PC-3 (cell line): Measurements from ENCODE around the gene NPC1. TPM values are rescaled to one million over a fixed set of nuclear protein-coding genes. Genes with fewer than 3 reads are reported as not detected.
A peak's percentile ranks its signal among the peaks of the same experiment; 100 is the strongest.

ENCODE experiments used
- ATAC-seq: fragments of 200-7000 bp; cut with Tn5 transposase; 2 replicates; pipeline ENCODE4 v1.9.1; 2020; ENCODE audit warnings: mild to moderate bottlenecking, moderate library complexity
- BruUV-seq: library from RNA; stranded (reverse); fragments of 400-500 nt; replicated peaks from 2 replicates; lab custom pipeline; 2021; lab: Mats Ljungman, UMichigan
- CTCF ChIA-PET: fragments of 300-600 bp; sonication (Branson Sonifier 250); formaldehyde crosslinking; loops from one replicate; lab custom pipeline; 2022; ENCODE audit warnings: antibody characterized with exemption; lab: Charles Lee
- POLR2A ChIA-PET: fragments of 300-600 bp; sonication (Branson Sonifier 250); formaldehyde crosslinking; loops from one replicate; lab custom pipeline; 2022; ENCODE audit warnings: antibody characterized with exemption; ENCODE audit not compliant: unreplicated experiment; lab: Charles Lee
- DNase-seq: peaks from one replicate; pipeline ENCODE4 v3.0.0-alpha.2; 2015
- H2AFZ ChIP-seq: fragments of 300-600 bp; sonication (generic); 2 replicates; pipeline ENCODE4 v1.6.0; 2016; ENCODE audit warnings: antibody characterized with exemption, low read length
- H3F3A ChIP-seq: fragments of 300-600 bp; sonication (generic); one replicate; pipeline ENCODE4 v1.6.0; 2017; ENCODE audit warnings: antibody characterized with exemption, low read length, control low read depth, mild to moderate bottlenecking; ENCODE audit not compliant: unreplicated experiment
- H3K27ac ChIP-seq: fragments of 300-600 bp; sonication (generic); 2 replicates; pipeline ENCODE4 v1.5.1; 2016; ENCODE audit warnings: mild to moderate bottlenecking, low read length
- H3K27me3 ChIP-seq: fragments of 300-600 bp; sonication (generic); 2 replicates; pipeline ENCODE4 v1.6.1; 2016; ENCODE audit warnings: low read length, mixed read lengths
- H3K36me3 ChIP-seq: fragments of 300-600 bp; sonication (generic); 2 replicates; pipeline ENCODE4 v1.6.1; 2016; ENCODE audit warnings: low read depth, mixed run types, low read length, mixed read lengths
- H3K4me1 ChIP-seq: fragments of 300-600 bp; sonication (generic); 2 replicates; pipeline ENCODE4 v1.5.1; 2016; ENCODE audit warnings: low read length; ENCODE audit not compliant: insufficient read depth
- H3K4me2 ChIP-seq: fragments of 300-600 bp; sonication (generic); 2 replicates; pipeline ENCODE4 v1.6.0; 2016; ENCODE audit warnings: low read length
- H3K4me3 ChIP-seq: fragments of 300-600 bp; sonication (generic); 2 replicates; pipeline ENCODE4 v1.5.1; 2016; ENCODE audit warnings: mild to moderate bottlenecking, low read length, mixed read lengths
- H3K79me2 ChIP-seq: fragments of 300-600 bp; sonication (generic); 2 replicates; pipeline ENCODE4 v1.6.1; 2017; ENCODE audit warnings: low read length, mixed read lengths
- H3K9ac ChIP-seq: fragments of 300-600 bp; sonication (generic); 2 replicates; pipeline ENCODE4 v1.6.0; 2016; ENCODE audit warnings: mild to moderate bottlenecking, low read length
- H3K9me2 ChIP-seq: fragments of 300-600 bp; sonication (generic); replicated peaks from 2 replicates; pipeline ENCODE4 v1.6.1; 2016; ENCODE audit warnings: mixed run types, low read length, mixed read lengths
- H3K9me3 ChIP-seq: fragments of 300-600 bp; sonication (generic); 2 replicates; pipeline ENCODE4 v1.6.1; 2016; ENCODE audit warnings: low read length, mixed read lengths
- H4K20me1 ChIP-seq: fragments of 300-600 bp; sonication (generic); 2 replicates; pipeline ENCODE4 v1.6.1; 2016; ENCODE audit warnings: low read length, mixed read lengths
- EZH2 ChIP-seq: fragments of 300-600 bp; sonication (generic); IDR thresholded peaks from one replicate; pipeline ENCODE4 v1.6.1; 2017; ENCODE audit warnings: antibody characterized with exemption, mild to moderate bottlenecking, low read length; ENCODE audit not compliant: unreplicated experiment
- EZH2phosphoT487 ChIP-seq: fragments of 300-600 bp; sonication (generic); IDR thresholded peaks from 2 replicates; pipeline ENCODE4 v1.6.1; 2018; ENCODE audit warnings: mild to moderate bottlenecking, antibody characterized with exemption, low read length, borderline replicate concordance
- intact Hi-C: fragments of 100-400 bp; cut with micrococcal nuclease; formaldehyde crosslinking; loops from 2 replicates; pipeline ENCODE4 v1.9.0; 2023
- total RNA-seq: library from RNA; depleted of rRNA; stranded (reverse); fragments of >200 nt; gene quantifications from 2 replicates; pipeline ENCODE4 v1.2.3, GENCODE V29; 2014
- TF ChIP-seq, protein P1 (sequence below): fragments of 300-600 bp; sonication (generic); conservative IDR thresholded peaks from 2 replicates; pipeline ENCODE4 v1.5.1; 2017; ENCODE audit warnings: antibody characterized with exemption, low read depth, mild to moderate bottlenecking, low read length

The NPC1 gene
- total RNA-seq, 1 experiment from 2014 or later = 85.5 TPM

DNA sequence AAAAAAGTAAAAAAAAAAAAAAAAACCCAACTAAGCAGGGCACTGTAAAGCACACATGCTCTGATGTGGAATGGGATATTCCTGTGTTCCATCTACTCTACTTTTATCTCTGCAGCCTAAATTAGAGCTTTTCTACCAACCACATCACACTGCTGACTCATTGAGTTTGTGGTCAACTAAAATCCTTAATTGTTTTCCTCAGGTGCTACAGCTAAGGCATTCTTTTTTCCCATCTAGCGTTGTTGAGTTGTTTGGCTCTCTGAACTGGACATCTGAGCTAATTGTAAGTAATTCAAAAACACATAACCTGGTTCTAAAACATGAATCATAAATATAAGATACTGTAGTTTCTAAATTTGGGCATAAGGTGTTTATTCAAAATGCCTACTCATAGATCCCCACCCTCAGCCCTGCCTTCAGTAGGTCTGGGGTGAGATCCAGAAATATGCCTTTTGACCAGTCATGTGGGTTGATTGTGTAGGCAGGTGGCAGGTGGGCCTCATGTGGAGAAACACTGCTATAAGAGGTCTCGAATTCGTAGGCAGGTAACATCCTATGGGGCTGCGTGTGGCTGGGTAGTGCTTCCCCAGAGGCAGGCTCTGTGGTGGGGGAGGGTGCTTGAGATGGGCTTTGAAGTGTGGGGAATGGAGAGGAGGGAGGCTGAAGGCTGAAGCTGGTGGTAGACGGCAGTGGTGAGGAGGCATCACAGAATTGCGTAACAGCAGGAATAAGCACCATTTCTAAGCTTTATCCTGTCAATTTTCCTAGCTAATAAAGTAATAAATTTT lies 49.2 kb upstream of the NPC1 start:
- BruUV-seq = no TSS peak
- peak; percentile 68 for DNase-seq
- ChIA-PET CTCF (interaction anchor here (0.7 kb wide), 1 partner anchor 84 kb away, joined by 4 read pairs; no protein-coding TSS in a partner anchor), POLR2A (interaction anchor here (0.7 kb wide), 1 partner anchor 8 kb away, joined by 9 read pairs; no protein-coding TSS in a partner anchor)
- H3K9me2 ChIP-seq = no peaks in the 10 kb centered on the region
- H3K27me3 ChIP-seq = no peaks in the 10 kb centered on the region
- no peak overlapping the region for H2AFZ ChIP-seq
- peak overlapping the region; percentile 18; the same call in 1 of the 2 replicates for H3K9ac ChIP-seq
- no peaks in the 10 kb centered on the region for H3K79me2 ChIP-seq
- ATAC-seq = peak; percentile 84
- H3K27ac ChIP-seq = peak overlapping the region; percentile 67
- H3K4me2 ChIP-seq = peak overlapping the region; percentile 59
- H3K4me3 ChIP-seq = no peak overlapping the region
- intact Hi-C loops = no loop called here
- no peaks in the 10 kb centered on the region for H4K20me1 ChIP-seq
- peaks cover 15% of the 10 kb centered on the region for H3K4me1 ChIP-seq
- TF ChIP-seq EZH2 (no peak), EZH2phosphoT487 (no peak)
- TF ChIP-seq, protein P1, sequence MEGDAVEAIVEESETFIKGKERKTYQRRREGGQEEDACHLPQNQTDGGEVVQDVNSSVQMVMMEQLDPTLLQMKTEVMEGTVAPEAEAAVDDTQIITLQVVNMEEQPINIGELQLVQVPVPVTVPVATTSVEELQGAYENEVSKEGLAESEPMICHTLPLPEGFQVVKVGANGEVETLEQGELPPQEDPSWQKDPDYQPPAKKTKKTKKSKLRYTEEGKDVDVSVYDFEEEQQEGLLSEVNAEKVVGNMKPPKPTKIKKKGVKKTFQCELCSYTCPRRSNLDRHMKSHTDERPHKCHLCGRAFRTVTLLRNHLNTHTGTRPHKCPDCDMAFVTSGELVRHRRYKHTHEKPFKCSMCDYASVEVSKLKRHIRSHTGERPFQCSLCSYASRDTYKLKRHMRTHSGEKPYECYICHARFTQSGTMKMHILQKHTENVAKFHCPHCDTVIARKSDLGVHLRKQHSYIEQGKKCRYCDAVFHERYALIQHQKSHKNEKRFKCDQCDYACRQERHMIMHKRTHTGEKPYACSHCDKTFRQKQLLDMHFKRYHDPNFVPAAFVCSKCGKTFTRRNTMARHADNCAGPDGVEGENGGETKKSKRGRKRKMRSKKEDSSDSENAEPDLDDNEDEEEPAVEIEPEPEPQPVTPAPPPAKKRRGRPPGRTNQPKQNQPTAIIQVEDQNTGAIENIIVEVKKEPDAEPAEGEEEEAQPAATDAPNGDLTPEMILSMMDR = no peak
- H3K9me3 ChIP-seq = no peaks in the 10 kb centered on the region
- H3F3A ChIP-seq = no peaks in the 10 kb centered on the region
- H3K36me3 ChIP-seq = no peaks in the 10 kb centered on the region

DNA sequence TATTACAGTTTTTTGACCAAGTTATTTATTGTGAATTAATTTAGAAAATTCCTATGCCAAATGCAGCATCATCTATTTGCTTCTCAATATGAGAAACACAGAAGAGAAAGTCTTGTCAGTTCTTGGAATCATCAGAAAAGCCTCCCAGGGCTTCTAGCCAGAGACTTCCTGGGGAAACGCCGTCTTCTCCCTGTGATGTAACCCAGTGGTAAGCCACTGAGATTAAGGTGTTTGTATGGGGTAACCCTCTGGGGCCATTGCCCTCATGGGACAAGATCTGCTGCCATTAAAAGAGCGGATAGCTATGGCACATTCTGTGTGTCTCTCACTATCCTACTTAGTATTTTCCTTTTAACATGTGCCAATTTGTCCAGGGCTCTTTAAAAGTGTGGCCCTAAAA lies 48.4 kb upstream of the NPC1 start:
- DNase-seq (no peak), ATAC-seq (no peak)
- no peak overlapping the region for H2AFZ ChIP-seq
- peak overlapping the region; percentile 59; the same call in 1 of the 2 replicates for H3K4me2 ChIP-seq
- peaks cover 19% of the 10 kb centered on the region for H3K4me1 ChIP-seq
- peak overlapping the region; percentile 67 for H3K27ac ChIP-seq
- H3K27me3 ChIP-seq = no peaks in the 10 kb centered on the region
- peak overlapping the region; percentile 18; the same call in 1 of the 2 replicates for H3K9ac ChIP-seq
- H3K79me2 ChIP-seq = no peaks in the 10 kb centered on the region
- H3F3A ChIP-seq = no peaks in the 10 kb centered on the region
- no TSS peak for BruUV-seq
- H3K36me3 ChIP-seq = no peaks in the 10 kb centered on the region
- TF ChIP-seq EZH2phosphoT487 = no peak
- no peak for TF ChIP-seq EZH2
- TF ChIP-seq, protein P1 = no peak
- H4K20me1 ChIP-seq = no peaks in the 10 kb centered on the region
- CTCF ChIA-PET = no interaction called here
- POLR2A ChIA-PET = no interaction called here
- H3K9me2 ChIP-seq = no peaks in the 10 kb centered on the region
- intact Hi-C loops = no loop called here
- H3K4me3 ChIP-seq = no peak overlapping the region
- H3K9me3 ChIP-seq = no peaks in the 10 kb centered on the region

DNA sequence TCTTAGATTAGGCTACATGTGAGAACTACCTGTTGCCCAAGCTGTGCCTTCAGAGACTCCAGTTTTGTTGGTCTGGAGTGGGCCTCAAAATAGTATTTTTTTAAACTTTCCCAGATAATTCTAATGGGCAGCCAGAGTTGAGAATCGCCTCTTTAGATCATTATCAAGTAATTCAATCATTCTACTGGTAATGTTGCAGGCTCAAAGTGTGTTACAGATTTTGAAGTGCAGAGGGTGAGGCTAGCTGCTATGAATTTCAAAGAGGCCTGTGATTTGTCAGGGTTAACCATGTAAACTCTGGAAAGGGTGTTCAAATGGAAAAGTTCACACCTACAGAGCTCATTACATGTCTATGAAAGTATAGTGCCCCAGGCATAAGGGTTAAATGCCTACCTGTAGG lies 46.3 kb upstream of the NPC1 start:
- no peak overlapping the region for H3K27ac ChIP-seq

More for the DNA sequence above, 46.3 kb upstream of the NPC1 start:
- POLR2A ChIA-PET = interaction anchor here (0.7 kb wide), 1 partner anchor 775 kb away, joined by 3 read pairs; no protein-coding TSS in a partner anchor
- Histone ChIP-seq H2AFZ (no peak overlapping the region), H3K9me2 (no peaks in the 10 kb centered on the region), H3K79me2 (no peaks in the 10 kb centered on the region), H3F3A (peaks cover 7% of the 10 kb centered on the region), H3K4me2 (no peak overlapping the region), H3K4me1 (peaks cover 36% of the 10 kb centered on the region), H3K27me3 (no peaks in the 10 kb centered on the region), H4K20me1 (no peaks in the 10 kb centered on the region), H3K9me3 (no peaks in the 10 kb centered on the region), H3K36me3 (no peaks in the 10 kb centered on the region), H3K4me3 (no peak overlapping the region), H3K9ac (no peak overlapping the region)
- no TSS peak for BruUV-seq
- TF ChIP-seq EZH2phosphoT487 (no peak), EZH2 (no peak)
- TF ChIP-seq, protein P1 = no peak
- ATAC-seq (no peak), DNase-seq (no peak)
- intact Hi-C loops = no loop called here
- CTCF ChIA-PET = interaction anchor here (0.5 kb wide), 1 partner anchor 53 kb away, joined by 4 read pairs; no protein-coding TSS in a partner anchor
